ENCODE data around the gene CAMLG. TPM values are rescaled to one million over a fixed set of nuclear protein-coding genes. Genes with fewer than 3 reads are reported as not detected.
"Not testable (repeated sequence)": the region's sequence is repeated elsewhere in the genome, so short reads cannot be mapped to it uniquely, and the experiment has no call there.

CAMLG gene
- total and polyA plus RNA-seq, 2 donors (not counting 1 experiment from before 2014, with no cell fraction given): 39.3 to 60.1 TPM

DNA sequence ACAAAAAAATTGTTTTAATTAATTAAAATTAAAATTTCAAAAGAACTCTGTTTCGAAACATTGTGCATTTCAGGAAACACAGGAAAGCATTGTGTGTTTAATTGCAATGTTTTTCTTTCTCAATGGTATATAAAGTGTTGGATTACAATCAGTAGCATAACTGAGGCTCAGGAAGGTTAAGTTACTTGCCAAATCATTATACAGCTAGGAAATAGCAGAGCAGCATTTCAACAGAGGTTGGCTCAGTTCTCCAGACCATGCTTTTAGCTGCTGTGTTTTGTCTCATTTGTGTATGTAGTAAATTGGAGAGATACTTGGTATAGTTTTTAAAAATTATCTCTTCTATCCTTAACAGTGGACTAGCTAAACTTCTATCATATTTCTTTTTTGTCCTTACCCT is 30.0 kb upstream of the CAMLG start:
- Histone ChIP-seq H3K9ac (ENCODE audit: insufficient read depth, low read length) (no peak overlapping the region), H2AFZ (ENCODE audit: low read length) (no peak overlapping the region), H3K9me3 (ENCODE audit: control insufficient read depth, insufficient read depth, low read depth, low read length) (no peaks in the 10 kb centered on the region), H3K4me3 (replicated peaks in 1 of 4; ENCODE audit: control extremely low read depth in 1 of 4, insufficient read depth in 1 of 4, low read depth in 3 of 4, low read length in 4 of 4) (no peak overlapping the region), H3K4me1 (ENCODE audit: control insufficient read depth, extremely low read depth, insufficient read depth, low read length) (no peaks in the 10 kb centered on the region), H3K27ac (ENCODE audit: insufficient read depth, low read length) (no peak overlapping the region), H3K27me3 (ENCODE audit: control insufficient read depth, insufficient read depth, low read length) (no peaks in the 10 kb centered on the region), H4K20me1 (ENCODE audit: control insufficient read depth, extremely low read depth, insufficient read depth, low read length) (no peaks in the 10 kb centered on the region), H3K79me2 (ENCODE audit: control insufficient read depth, insufficient read depth, low read length) (no peaks in the 10 kb centered on the region), H3K4me2 (ENCODE audit: extremely low read depth, insufficient read depth, low read length) (no peak overlapping the region), H3K36me3 (ENCODE audit: control insufficient read depth, insufficient read depth, low read length) (peaks cover 6% of the 10 kb centered on the region)
- no peak for TF ChIP-seq EZH2 (IDR thresholded peaks at IDR 0.05; ENCODE audit: low read length, missing control alignments)
- peak in 1 of 2 donors; percentile 9 for DNase-seq (ENCODE audit: low read depth in 2 of 2)

DNA sequence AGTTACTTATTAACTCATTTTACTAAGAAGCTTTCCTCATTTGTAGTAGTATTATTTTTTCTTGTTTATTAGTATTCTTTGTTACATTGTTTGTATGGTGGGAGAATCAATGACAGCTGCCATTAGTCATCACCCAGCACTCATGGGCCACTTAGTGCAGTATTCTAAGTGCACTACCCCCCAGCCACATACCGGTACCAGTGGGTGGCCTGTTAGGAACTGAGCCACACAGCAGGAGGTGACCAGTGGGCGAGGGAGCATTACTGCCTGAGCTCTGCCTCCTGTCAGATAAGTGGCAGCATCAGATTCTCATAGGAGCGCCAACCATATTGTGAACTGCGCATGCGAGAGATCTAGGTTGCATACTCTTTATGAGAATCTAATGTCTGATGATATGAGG is 24.2 kb upstream of the CAMLG start:
- Histone ChIP-seq H3K27me3 (ENCODE audit: control insufficient read depth, insufficient read depth, low read length) (no peaks in the 10 kb centered on the region), H3K27ac (ENCODE audit: insufficient read depth, low read length) (no peak overlapping the region), H3K4me3 (replicated peaks in 1 of 4; ENCODE audit: control extremely low read depth in 1 of 4, insufficient read depth in 1 of 4, low read depth in 3 of 4, low read length in 4 of 4) (no peak overlapping the region), H3K4me1 (ENCODE audit: control insufficient read depth, extremely low read depth, insufficient read depth, low read length) (no peaks in the 10 kb centered on the region), H3K79me2 (ENCODE audit: control insufficient read depth, insufficient read depth, low read length) (no peaks in the 10 kb centered on the region), H4K20me1 (ENCODE audit: control insufficient read depth, extremely low read depth, insufficient read depth, low read length) (no peaks in the 10 kb centered on the region), H2AFZ (ENCODE audit: low read length) (no peak overlapping the region), H3K4me2 (ENCODE audit: extremely low read depth, insufficient read depth, low read length) (no peak overlapping the region), H3K9me3 (ENCODE audit: control insufficient read depth, insufficient read depth, low read depth, low read length) (no peaks in the 10 kb centered on the region), H3K9ac (ENCODE audit: insufficient read depth, low read length) (no peak overlapping the region), H3K36me3 (ENCODE audit: control insufficient read depth, insufficient read depth, low read length) (peaks cover 5% of the 10 kb centered on the region)
- DNase-seq (ENCODE audit: low read depth in 2 of 2): no peak
- no peak for TF ChIP-seq EZH2 (IDR thresholded peaks at IDR 0.05; ENCODE audit: low read length, missing control alignments)
- TF ChIP-seq, protein P1, sequence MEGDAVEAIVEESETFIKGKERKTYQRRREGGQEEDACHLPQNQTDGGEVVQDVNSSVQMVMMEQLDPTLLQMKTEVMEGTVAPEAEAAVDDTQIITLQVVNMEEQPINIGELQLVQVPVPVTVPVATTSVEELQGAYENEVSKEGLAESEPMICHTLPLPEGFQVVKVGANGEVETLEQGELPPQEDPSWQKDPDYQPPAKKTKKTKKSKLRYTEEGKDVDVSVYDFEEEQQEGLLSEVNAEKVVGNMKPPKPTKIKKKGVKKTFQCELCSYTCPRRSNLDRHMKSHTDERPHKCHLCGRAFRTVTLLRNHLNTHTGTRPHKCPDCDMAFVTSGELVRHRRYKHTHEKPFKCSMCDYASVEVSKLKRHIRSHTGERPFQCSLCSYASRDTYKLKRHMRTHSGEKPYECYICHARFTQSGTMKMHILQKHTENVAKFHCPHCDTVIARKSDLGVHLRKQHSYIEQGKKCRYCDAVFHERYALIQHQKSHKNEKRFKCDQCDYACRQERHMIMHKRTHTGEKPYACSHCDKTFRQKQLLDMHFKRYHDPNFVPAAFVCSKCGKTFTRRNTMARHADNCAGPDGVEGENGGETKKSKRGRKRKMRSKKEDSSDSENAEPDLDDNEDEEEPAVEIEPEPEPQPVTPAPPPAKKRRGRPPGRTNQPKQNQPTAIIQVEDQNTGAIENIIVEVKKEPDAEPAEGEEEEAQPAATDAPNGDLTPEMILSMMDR (conservative IDR thresholded peaks at IDR 0.05 in 1 of 2, IDR thresholded peaks at IDR 0.05 in 1 of 2; ENCODE audit: low read depth in 1 of 2, low read length in 2 of 2): no peak

DNA sequence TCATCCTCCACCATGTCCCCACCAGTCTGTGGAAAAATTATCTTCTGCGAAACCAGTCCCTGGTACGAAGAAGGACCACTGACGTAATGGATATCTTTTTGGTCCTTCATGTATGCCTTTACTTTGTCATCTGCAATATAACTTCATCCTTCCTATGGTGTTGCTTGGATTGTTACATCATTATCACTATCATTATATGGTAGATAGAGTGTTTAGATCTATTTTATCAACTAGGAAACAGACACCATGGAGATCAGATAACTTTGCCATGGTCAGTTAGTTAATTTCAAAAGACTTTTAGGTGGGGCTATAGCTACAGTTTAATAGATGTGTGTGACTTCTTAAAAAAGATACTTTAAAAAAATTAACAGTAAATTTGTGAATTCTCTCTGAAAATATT is 23.8 kb upstream of the CAMLG start:
- H4K20me1 ChIP-seq (ENCODE audit: control insufficient read depth, extremely low read depth, insufficient read depth, low read length): no peaks in the 10 kb centered on the region
- no peak overlapping the region for H2AFZ ChIP-seq (ENCODE audit: low read length)
- H3K27ac ChIP-seq (ENCODE audit: insufficient read depth, low read length): no peak overlapping the region
- peaks cover 5% of the 10 kb centered on the region for H3K36me3 ChIP-seq (ENCODE audit: control insufficient read depth, insufficient read depth, low read length)
- no peak overlapping the region for H3K9ac ChIP-seq (ENCODE audit: insufficient read depth, low read length)
- H3K27me3 ChIP-seq (ENCODE audit: control insufficient read depth, insufficient read depth, low read length): no peaks in the 10 kb centered on the region
- H3K4me3 ChIP-seq (replicated peaks in 1 of 4; ENCODE audit: control extremely low read depth in 1 of 4, insufficient read depth in 1 of 4, low read depth in 3 of 4, low read length in 4 of 4): no peak overlapping the region
- H3K9me3 ChIP-seq (ENCODE audit: control insufficient read depth, insufficient read depth, low read depth, low read length): no peaks in the 10 kb centered on the region
- no peak for TF ChIP-seq EZH2 (IDR thresholded peaks at IDR 0.05; ENCODE audit: low read length, missing control alignments)
- DNase-seq (ENCODE audit: low read depth in 2 of 2): no peak
- no peaks in the 10 kb centered on the region for H3K4me1 ChIP-seq (ENCODE audit: control insufficient read depth, extremely low read depth, insufficient read depth, low read length)
- no peak overlapping the region for H3K4me2 ChIP-seq (ENCODE audit: extremely low read depth, insufficient read depth, low read length)
- H3K79me2 ChIP-seq (ENCODE audit: control insufficient read depth, insufficient read depth, low read length): no peaks in the 10 kb centered on the region

DNA sequence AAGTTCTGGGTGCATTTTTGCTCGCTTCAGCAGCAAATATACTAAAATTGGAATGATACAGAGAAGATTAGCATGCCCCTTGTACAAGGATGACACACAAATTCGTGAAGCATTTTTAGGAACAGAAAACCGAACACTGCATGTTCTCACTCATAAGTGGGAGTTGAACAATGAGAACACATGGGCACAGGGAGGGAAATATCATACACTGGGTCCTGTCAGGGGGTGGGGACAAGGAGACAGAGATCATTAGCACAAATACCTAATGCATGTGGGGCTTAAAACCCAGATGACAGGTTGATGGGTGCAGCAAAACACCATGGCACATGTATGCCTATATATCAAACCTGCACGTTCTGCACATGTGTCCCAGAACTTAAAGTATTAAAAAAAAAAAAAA is 22.9 kb upstream of the CAMLG start:
- not testable (repeated sequence) for H2AFZ ChIP-seq (ENCODE audit: low read length); H3K27me3 ChIP-seq (ENCODE audit: control insufficient read depth, insufficient read depth, low read length); H3K4me2 ChIP-seq (ENCODE audit: extremely low read depth, insufficient read depth, low read length); H3K36me3 ChIP-seq (ENCODE audit: control insufficient read depth, insufficient read depth, low read length); H3K9ac ChIP-seq (ENCODE audit: insufficient read depth, low read length); H3K79me2 ChIP-seq (ENCODE audit: control insufficient read depth, insufficient read depth, low read length); DNase-seq (ENCODE audit: low read depth in 2 of 2); H3K27ac ChIP-seq (ENCODE audit: insufficient read depth, low read length); H3K4me1 ChIP-seq (ENCODE audit: control insufficient read depth, extremely low read depth, insufficient read depth, low read length); H3K9me3 ChIP-seq (ENCODE audit: control insufficient read depth, insufficient read depth, low read depth, low read length); H3K4me3 ChIP-seq (replicated peaks in 1 of 4; ENCODE audit: control extremely low read depth in 1 of 4, insufficient read depth in 1 of 4, low read depth in 3 of 4, low read length in 4 of 4); H4K20me1 ChIP-seq (ENCODE audit: control insufficient read depth, extremely low read depth, insufficient read depth, low read length)

All from fibroblast of lung (primary cell).